Measurements from ENCODE around the gene KCNH2. TPM values are rescaled to one million over a fixed set of nuclear protein-coding genes. Genes with fewer than 3 reads are reported as not detected.

The KCNH2 gene
- total and polyA plus RNA-seq, 10 of the 15 experiments (the other 5 are each of a cell fraction or from before 2014, with no cell fraction given), result 0.04 to 0.24 (median 0.17) TPM; not detected in 6

GRCh38 chr7:150898475-150899011, 79.6 kb downstream of the KCNH2 start (continued):
- TF ChIP-seq, protein P1, sequence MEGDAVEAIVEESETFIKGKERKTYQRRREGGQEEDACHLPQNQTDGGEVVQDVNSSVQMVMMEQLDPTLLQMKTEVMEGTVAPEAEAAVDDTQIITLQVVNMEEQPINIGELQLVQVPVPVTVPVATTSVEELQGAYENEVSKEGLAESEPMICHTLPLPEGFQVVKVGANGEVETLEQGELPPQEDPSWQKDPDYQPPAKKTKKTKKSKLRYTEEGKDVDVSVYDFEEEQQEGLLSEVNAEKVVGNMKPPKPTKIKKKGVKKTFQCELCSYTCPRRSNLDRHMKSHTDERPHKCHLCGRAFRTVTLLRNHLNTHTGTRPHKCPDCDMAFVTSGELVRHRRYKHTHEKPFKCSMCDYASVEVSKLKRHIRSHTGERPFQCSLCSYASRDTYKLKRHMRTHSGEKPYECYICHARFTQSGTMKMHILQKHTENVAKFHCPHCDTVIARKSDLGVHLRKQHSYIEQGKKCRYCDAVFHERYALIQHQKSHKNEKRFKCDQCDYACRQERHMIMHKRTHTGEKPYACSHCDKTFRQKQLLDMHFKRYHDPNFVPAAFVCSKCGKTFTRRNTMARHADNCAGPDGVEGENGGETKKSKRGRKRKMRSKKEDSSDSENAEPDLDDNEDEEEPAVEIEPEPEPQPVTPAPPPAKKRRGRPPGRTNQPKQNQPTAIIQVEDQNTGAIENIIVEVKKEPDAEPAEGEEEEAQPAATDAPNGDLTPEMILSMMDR (IDR thresholded peaks at IDR 0.05 in 2 of 3, conservative IDR thresholded peaks at IDR 0.05 in 1 of 3; ENCODE audit: control insufficient read depth in 2 of 3, extremely low read depth in 1 of 3, insufficient read depth in 1 of 3, low read depth in 3 of 3, low read length in 3 of 3), result peak; percentile 89 to 97 (median 93); a peak in 5 of 6 replicates
- TF ChIP-seq POU2F2 (IDR thresholded peaks at IDR 0.05; ENCODE audit: borderline replicate concordance, low read depth, low read length) (0 out of 3 replicates have a peak, but pooled peaks have one; percentile 40), IKZF2 (IDR thresholded peaks at IDR 0.05) (no peak), PBX3 (IDR thresholded peaks at IDR 0.05; ENCODE audit: insufficient replicate concordance, low read depth, low read length) (no peak), PML (IDR thresholded peaks at IDR 0.05; ENCODE audit: low read length) (no peak), MTA2 (IDR thresholded peaks at IDR 0.05; ENCODE audit: low read depth) (no peak), BCL3 (IDR thresholded peaks at IDR 0.05; ENCODE audit: borderline replicate concordance, insufficient read depth, low read depth, low read length, poor library complexity, severe bottlenecking) (no peak), SMC3 (IDR thresholded peaks at IDR 0.05; ENCODE audit: borderline replicate concordance, low read length) (peak; percentile 84), KDM1A (IDR thresholded peaks at IDR 0.05; ENCODE audit: borderline replicate concordance) (no peak), CHD1 (IDR thresholded peaks at IDR 0.05; ENCODE audit: low read depth, low read length) (no peak), SUZ12 (IDR thresholded peaks at IDR 0.05; ENCODE audit: unreplicated experiment) (no peak), STAT1 (conservative IDR thresholded peaks at IDR 0.05) (no peak), ZNF592 (IDR thresholded peaks at IDR 0.05) (no peak), SPI1 (IDR thresholded peaks at IDR 0.05; ENCODE audit: borderline replicate concordance, insufficient read depth, low read depth, low read length) (no peak), ZNF24 (IDR thresholded peaks at IDR 0.05) (peak; percentile 53; the same call in 1 of the 2 replicates), NR2C1 (IDR thresholded peaks at IDR 0.05) (no peak), BCL11A (IDR thresholded peaks at IDR 0.05; ENCODE audit: low read depth, low read length) (no peak), BMI1 (IDR thresholded peaks at IDR 0.05; ENCODE audit: borderline replicate concordance) (no peak)
